Effector memory CD4-positive, alpha-beta T cell (primary cell): ENCODE data around the gene TSFM.

ENCODE experiments used
- DNase-seq, 3 donors: peaks; one replicate each; pipeline ENCODE4 v3.0.0-alpha.2; 2020
- H3K27ac ChIP-seq: 2 replicates; pipeline ENCODE4 v1.7.0; 2013; ENCODE audit warnings: mild to moderate bottlenecking, low read length, moderate library complexity; ENCODE audit not compliant: insufficient read depth, poor library complexity, severe bottlenecking
- H3K27me3 ChIP-seq: replicated peaks from 2 replicates; pipeline ENCODE4 v1.7.0; 2013; ENCODE audit warnings: mild to moderate bottlenecking, low read length; ENCODE audit not compliant: insufficient read depth, control insufficient read depth, poor library complexity, severe bottlenecking
- H3K36me3 ChIP-seq: 2 replicates; pipeline ENCODE4 v1.7.0; 2013; ENCODE audit warnings: mild to moderate bottlenecking, low read length, moderate library complexity; ENCODE audit not compliant: control insufficient read depth, insufficient read depth
- H3K4me1 ChIP-seq: 2 replicates; pipeline ENCODE4 v1.7.0; 2013; ENCODE audit warnings: low read length, mild to moderate bottlenecking; ENCODE audit not compliant: control insufficient read depth, insufficient read depth, poor library complexity, severe bottlenecking
- H3K4me3 ChIP-seq: 2 replicates; pipeline ENCODE4 v1.7.0; 2013; ENCODE audit warnings: low read length, low read depth, mild to moderate bottlenecking; ENCODE audit not compliant: insufficient read depth, poor library complexity, severe bottlenecking
- H3K9me3 ChIP-seq: 2 replicates; pipeline ENCODE4 v1.7.0; 2013; ENCODE audit warnings: mild to moderate bottlenecking, low read length, moderate library complexity; ENCODE audit not compliant: control insufficient read depth

Gene TSFM

GRCh38 chr12:57841445-57841844, 58.9 kb downstream of the TSFM start:
- DNase-seq: no peak
- Histone ChIP-seq H3K4me1 (peaks cover 78% of the 10 kb centered on the region), H3K9me3 (no peaks in the 10 kb centered on the region), H3K36me3 (no peaks in the 10 kb centered on the region), H3K27me3 (no peaks in the 10 kb centered on the region), H3K4me3 (no peak overlapping the region), H3K27ac (peak overlapping the region; percentile 43)

DNA sequence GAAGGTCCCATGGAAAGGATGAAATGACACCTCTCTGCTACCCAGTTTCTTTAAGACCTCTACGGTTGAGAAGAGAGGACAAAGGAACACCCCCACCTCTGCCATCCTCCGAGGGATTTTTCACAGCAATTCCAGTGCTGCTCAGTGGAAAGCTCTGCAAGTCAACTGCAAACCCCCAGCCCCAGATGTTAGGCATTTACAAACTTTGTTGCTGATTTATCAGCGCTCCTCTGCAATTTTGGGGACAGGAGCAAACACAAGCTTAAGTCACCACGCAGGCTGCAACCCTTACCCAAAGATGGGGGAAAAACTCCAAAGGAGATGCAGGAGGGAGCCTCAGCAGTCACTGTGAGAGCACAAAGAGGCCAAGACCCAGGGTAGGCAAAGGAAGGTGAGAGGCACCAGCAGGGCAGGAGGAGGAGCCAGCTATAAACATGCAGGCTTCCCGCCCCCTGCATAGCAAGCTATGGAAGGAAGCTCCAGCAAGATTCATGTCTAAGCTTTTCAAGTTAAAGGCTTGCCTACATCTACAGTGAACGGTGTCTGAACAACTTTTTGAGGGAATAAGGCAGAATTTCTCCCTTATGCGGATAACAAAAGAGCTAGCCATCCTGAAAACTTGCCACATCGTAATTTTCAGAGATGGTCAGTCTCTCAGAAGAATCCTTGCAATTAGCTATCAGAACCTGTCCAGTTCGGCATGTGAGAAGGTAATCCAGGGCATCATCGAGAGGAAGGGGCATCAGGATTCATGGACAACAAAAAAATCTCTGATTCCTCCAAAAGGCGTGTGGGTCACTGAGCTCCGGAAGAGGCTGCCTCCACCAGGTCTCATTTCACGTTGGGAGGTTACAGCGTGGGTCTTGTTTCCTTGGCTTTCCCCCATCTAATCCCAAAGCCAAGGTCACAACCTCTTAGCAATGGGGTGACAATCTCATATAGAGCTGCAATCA, 60.0 kb downstream of the TSFM start:
- H3K27ac ChIP-seq: peak overlapping the region; percentile 35
- no peaks in the 10 kb centered on the region for H3K27me3 ChIP-seq
- H3K9me3 ChIP-seq: no peaks in the 10 kb centered on the region
- no peak for DNase-seq
- peaks cover 69% of the 10 kb centered on the region for H3K4me1 ChIP-seq
- no peaks in the 10 kb centered on the region for H3K36me3 ChIP-seq
- H3K4me3 ChIP-seq: peak overlapping the region; percentile 24

DNA sequence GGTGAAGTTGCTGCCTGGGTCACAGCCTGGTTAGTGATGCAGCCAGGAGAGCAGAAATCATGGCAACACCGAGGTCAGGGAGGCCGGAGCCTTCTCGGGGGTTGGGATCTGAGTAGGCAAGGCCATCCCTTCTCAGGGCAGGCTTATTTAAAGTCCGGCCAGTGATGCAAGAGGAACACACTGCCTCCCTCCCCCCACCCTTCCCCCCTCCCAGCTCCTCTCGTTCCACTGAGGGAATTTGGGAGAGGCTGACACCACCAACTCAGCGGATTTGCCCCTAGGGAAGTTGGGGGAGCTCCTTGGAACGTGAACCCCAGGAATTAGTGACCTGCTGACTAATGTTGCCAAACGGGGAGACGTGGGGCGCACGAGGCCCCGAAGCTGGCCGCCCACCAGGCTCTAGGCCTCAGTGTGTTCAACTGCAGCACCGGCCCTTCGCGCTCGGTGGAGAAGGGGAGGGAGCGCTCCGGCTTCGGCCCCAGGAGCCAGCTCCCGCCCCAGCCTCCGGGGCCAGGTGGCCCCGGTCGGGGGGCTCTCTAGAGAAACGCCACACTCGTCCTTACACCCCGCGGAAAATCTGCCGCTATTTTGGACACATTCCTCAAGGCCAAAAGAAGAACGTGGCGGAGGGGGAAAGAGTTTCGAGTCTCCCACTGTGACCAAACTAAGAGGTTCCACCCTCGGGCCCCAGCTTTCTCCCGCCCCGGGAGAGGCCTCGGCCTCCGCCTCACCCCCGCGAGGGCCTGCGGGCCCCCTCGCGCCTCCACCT, 62.3 kb downstream of the TSFM start:
- peak overlapping the region; percentile 96 for H3K4me3 ChIP-seq
- no peaks in the 10 kb centered on the region for H3K36me3 ChIP-seq
- peak overlapping the region; percentile 84 for H3K27ac ChIP-seq
- no peaks in the 10 kb centered on the region for H3K9me3 ChIP-seq
- no peak for DNase-seq
- H3K27me3 ChIP-seq: no peaks in the 10 kb centered on the region
- H3K4me1 ChIP-seq: peaks cover 47% of the 10 kb centered on the region

DNA sequence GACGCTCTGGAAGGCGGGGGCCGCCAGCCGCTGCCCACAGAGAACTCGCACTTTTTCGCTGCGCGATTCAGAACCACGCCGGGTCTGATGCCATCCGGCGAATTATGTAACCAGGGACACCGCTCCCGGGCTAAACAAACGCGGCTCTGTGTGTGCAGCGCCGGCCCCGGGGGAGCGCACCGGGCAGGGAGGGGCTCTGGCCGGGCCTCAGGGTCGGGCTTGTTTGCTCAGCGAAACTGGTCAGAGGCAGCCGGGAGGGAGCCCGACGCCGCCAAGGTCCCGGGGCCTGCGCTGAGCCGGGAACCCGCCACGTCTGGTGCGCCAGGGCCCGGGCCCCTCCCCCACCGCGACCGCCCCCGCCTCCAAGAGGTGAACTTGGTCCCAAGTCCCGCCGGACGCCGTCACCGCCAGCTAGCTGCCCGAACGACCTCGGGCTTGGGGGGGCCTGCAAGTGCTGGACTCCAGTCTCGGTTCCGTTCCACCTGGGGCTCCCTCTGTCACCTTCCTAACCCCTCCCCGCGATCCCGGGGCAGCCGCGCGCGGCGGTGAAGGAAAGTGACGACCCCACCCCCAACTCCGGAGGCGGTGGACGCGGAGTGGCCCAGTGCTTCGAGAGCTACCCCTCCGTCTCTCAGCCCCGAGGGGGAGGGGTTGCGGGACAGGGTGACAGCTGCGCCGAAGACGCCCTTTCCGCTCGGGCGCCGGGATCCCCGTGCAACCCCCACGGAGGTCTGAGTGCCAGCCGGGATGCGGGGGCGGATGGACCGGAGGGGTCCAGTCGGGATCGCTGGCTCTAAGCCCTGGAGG, 63.1 kb downstream of the TSFM start:
- Histone ChIP-seq H3K36me3 (no peaks in the 10 kb centered on the region), H3K27me3 (no peaks in the 10 kb centered on the region), H3K27ac (peak overlapping the region; percentile 84), H3K4me1 (peaks cover 40% of the 10 kb centered on the region), H3K9me3 (no peaks in the 10 kb centered on the region), H3K4me3 (peak overlapping the region; percentile 96)
- DNase-seq: peak; percentile 28 to 44 (median 36)

DNA sequence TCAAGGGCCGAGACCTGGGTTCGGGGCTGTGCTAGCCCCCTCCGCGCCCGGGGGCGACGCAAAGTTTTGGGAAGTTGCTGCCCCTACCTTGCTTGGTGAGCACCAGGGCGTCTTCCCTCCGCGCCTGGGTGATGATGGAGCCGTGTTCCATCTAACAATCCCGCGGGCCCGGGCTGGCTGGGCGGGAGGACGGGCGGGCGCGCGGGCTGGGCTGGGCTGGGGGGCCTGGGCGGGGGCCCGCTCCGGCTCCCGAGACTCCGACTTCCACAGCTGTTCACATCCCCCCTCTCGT, 63.6 kb downstream of the TSFM start:
- Histone ChIP-seq H3K36me3 (no peaks in the 10 kb centered on the region), H3K9me3 (no peaks in the 10 kb centered on the region), H3K4me1 (peaks cover 35% of the 10 kb centered on the region), H3K27me3 (no peaks in the 10 kb centered on the region), H3K4me3 (peak overlapping the region; percentile 96), H3K27ac (peak overlapping the region; percentile 84)
- DNase-seq: peak in 1 of 3 donors; percentile 18

DNA sequence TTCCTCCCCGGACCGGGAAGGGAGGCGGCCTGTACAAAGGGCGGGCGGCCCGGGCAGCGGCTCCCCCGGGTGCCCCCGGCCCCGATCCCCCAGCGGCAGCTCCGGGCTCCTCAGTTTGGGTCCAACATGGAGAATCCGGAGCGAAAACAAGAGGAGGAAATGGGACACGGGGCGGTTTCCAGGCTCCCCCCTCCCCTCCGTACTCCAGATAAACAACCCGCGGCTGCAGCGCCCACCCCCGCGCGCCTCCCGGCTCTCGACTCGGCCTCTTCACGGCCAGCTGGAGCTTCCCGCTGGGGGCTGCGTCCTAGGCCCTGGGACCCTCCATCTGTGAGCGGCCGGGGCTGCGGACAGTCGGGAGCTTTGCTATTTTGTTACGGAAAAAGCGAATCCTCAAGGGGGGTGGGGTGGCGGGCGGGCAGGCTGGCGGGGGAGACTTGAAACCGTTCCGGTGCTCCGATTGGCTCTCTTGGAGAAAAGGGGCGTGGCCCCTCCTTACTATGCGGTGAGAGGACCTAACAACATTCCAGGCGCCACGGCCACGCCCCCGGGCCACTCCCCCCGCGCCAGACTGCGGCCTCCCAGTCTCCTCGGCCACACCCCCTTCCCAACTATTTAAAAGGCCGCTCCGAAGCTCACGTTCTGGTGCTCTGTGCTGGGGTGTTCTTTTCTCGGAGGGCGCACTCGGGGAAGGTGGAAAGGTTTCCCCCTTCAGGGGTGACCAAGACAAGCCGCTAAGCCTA, 64.2 kb downstream of the TSFM start, which contains the start of gene CTDSP2:
CTDSP2 (minus strand) TSS at position 153 of the 743 bp plus-strand sequence. CDS start 294 bp downstream, outside the sequence.
- Histone ChIP-seq H3K9me3 (no peaks in the 10 kb centered on the region), H3K27me3 (no peaks in the 10 kb centered on the region), H3K36me3 (no peaks in the 10 kb centered on the region), H3K4me1 (peaks cover 30% of the 10 kb centered on the region), H3K4me3 (peak within 1 kb of the TSS; percentile 96), H3K27ac (peak within 1 kb of the TSS; percentile 84)
- DNase-seq: peak; percentile 81 to 89 (median 82)
